HEK293 (cell line): ENCODE data around the gene NECTIN1.

Experiments used
- CTCF ChIA-PET: fragments of 350-600 bp; formaldehyde crosslinking; extraction: SDS; loops from one replicate; lab custom pipeline; 2021; ENCODE audit warnings: antibody characterized with exemption; lab: Yijun Ruan, JAX
- POLR2A ChIA-PET: fragments of 300-600 bp; formaldehyde crosslinking; extraction: SDS; loops from one replicate; lab custom pipeline; 2020; ENCODE audit warnings: antibody characterized with exemption, inconsistent platforms; lab: Yijun Ruan, JAX
- H3K27ac ChIP-seq: fragments of 200-500 bp; sonication (Bioruptor generic); 2 replicates; pipeline ENCODE4 v1.5.1; 2014; ENCODE audit warnings: low read depth, low read length, control low read depth, inconsistent platforms; ENCODE audit errors: extremely low read depth
- H3K36me3 ChIP-seq, 2 experiments: fragments of 200-500 bp in 1 of 2; sonication (Bioruptor generic) in 1 of 2; 1 replicate in 1 of 2; 2 replicates in 1 of 2; pipeline ENCODE4 v1.5.1; 2014 to 2017; ENCODE audit warnings: inconsistent platforms in 2 of 2, low read length in 2 of 2; ENCODE audit not compliant: control insufficient read depth in 2 of 2, insufficient read depth in 1 of 2
- H3K4me1 ChIP-seq: fragments of 200-500 bp; sonication (Bioruptor generic); 2 replicates; pipeline ENCODE4 v1.5.1; 2014; ENCODE audit warnings: mild to moderate bottlenecking, low read length, inconsistent platforms; ENCODE audit not compliant: control insufficient read depth, insufficient read depth
- H3K4me3 ChIP-seq: 2 replicates; pipeline ENCODE4 v1.5.1; 2011; ENCODE audit warnings: low read depth, mild to moderate bottlenecking, control low read depth, low read length, moderate library complexity
- H3K9me3 ChIP-seq: fragments of 200-500 bp; sonication (Bioruptor generic); 2 replicates; pipeline ENCODE4 v1.5.1; 2014; ENCODE audit warnings: low read depth, low read length, inconsistent platforms; ENCODE audit not compliant: control insufficient read depth, insufficient read depth
- HOXD13 ChIP-seq: sonication (generic); formaldehyde crosslinking; IDR thresholded peaks from 2 replicates; pipeline ENCODE4 v1.8.0; 2022; ENCODE audit warnings: missing genetic modification reagents, borderline replicate concordance
- KLF16 ChIP-seq: fragments of 450-650 bp; formaldehyde crosslinking; IDR thresholded peaks from 2 replicates; pipeline ENCODE4 v1.5.1; 2017; ENCODE audit warnings: missing biosample characterization, missing genetic modification characterization
- PATZ1 ChIP-seq: fragments of 450-650 bp; formaldehyde crosslinking; IDR thresholded peaks from 2 replicates; pipeline ENCODE4 v1.5.1; 2016; ENCODE audit warnings: missing biosample characterization, missing genetic modification characterization
- SETDB1 ChIP-seq: IDR thresholded peaks from one replicate; pipeline ENCODE4 v1.6.1; 2017; ENCODE audit warnings: mild to moderate bottlenecking, low read length, moderate library complexity, mixed read lengths; ENCODE audit not compliant: insufficient read length
- WT1 ChIP-seq: fragments of 450-650 bp; formaldehyde crosslinking; IDR thresholded peaks from 2 replicates; pipeline ENCODE4 v1.5.1; 2016; ENCODE audit warnings: missing biosample characterization, missing genetic modification characterization
- ZBTB17 ChIP-seq: fragments of 450-650 bp; formaldehyde crosslinking; IDR thresholded peaks from 2 replicates; pipeline ENCODE4 v1.5.1; 2016; ENCODE audit warnings: missing biosample characterization, missing genetic modification characterization
- ZNF10 ChIP-seq: fragments of 450-650 bp; formaldehyde crosslinking; IDR thresholded peaks from 2 replicates; pipeline ENCODE4 v1.5.1; 2017; ENCODE audit warnings: missing biosample characterization, missing genetic modification characterization
- ZNF157 ChIP-seq: fragments of 450-650 bp; formaldehyde crosslinking; IDR thresholded peaks from 2 replicates; pipeline ENCODE4 v1.5.1; 2016; ENCODE audit warnings: missing biosample characterization, missing genetic modification characterization
- ZNF311 ChIP-seq: fragments of 450-650 bp; formaldehyde crosslinking; IDR thresholded peaks from 2 replicates; pipeline ENCODE4 v1.5.1; 2017; ENCODE audit warnings: missing biosample characterization, missing genetic modification characterization, borderline replicate concordance
- ZNF391 ChIP-seq: fragments of 450-650 bp; formaldehyde crosslinking; IDR thresholded peaks from 2 replicates; pipeline ENCODE4 v1.5.1; 2016; ENCODE audit warnings: low read depth, missing biosample characterization, missing genetic modification characterization, borderline replicate concordance
- ZNF473 ChIP-seq: fragments of 450-650 bp; formaldehyde crosslinking; IDR thresholded peaks from 2 replicates; pipeline ENCODE4 v1.5.1; 2017; ENCODE audit warnings: missing biosample characterization, missing genetic modification characterization
- ZNF664 ChIP-seq: fragments of 450-650 bp; formaldehyde crosslinking; IDR thresholded peaks from 2 replicates; pipeline ENCODE4 v1.5.1; 2016; ENCODE audit warnings: missing biosample characterization, missing genetic modification characterization
- TF ChIP-seq, protein P1 (sequence below): fragments of 450-650 bp; formaldehyde crosslinking; IDR thresholded peaks from 2 replicates; pipeline ENCODE4 v1.5.1; 2017; ENCODE audit warnings: missing biosample characterization, missing genetic modification characterization
- TF ChIP-seq, protein P2 (sequence below): fragments of 450-650 bp; formaldehyde crosslinking; IDR thresholded peaks from 2 replicates; pipeline ENCODE4 v1.5.0; 2017; ENCODE audit warnings: missing biosample characterization, missing genetic modification characterization, borderline replicate concordance

Gene NECTIN1

GRCh38 chr11:119713359-119714040 lies 15.5 kb downstream of the NECTIN1 start (continued):
- TF ChIP-seq PATZ1 (tag by site-specific recombination) (no peak), ZNF311 (tag by site-specific recombination) (no peak)
- TF ChIP-seq, protein P1, sequence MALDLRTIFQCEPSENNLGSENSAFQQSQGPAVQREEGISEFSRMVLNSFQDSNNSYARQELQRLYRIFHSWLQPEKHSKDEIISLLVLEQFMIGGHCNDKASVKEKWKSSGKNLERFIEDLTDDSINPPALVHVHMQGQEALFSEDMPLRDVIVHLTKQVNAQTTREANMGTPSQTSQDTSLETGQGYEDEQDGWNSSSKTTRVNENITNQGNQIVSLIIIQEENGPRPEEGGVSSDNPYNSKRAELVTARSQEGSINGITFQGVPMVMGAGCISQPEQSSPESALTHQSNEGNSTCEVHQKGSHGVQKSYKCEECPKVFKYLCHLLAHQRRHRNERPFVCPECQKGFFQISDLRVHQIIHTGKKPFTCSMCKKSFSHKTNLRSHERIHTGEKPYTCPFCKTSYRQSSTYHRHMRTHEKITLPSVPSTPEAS (tag by site-specific recombination), result no peak

GRCh38 chr11:119712459-119713358 lies 16.3 kb downstream of the NECTIN1 start:
- Histone ChIP-seq H3K36me3 (no peaks in the 10 kb centered on the region), H3K9me3 (no peaks in the 10 kb centered on the region), H3K4me3 (no peak overlapping the region)
- TF ChIP-seq, protein P2, sequence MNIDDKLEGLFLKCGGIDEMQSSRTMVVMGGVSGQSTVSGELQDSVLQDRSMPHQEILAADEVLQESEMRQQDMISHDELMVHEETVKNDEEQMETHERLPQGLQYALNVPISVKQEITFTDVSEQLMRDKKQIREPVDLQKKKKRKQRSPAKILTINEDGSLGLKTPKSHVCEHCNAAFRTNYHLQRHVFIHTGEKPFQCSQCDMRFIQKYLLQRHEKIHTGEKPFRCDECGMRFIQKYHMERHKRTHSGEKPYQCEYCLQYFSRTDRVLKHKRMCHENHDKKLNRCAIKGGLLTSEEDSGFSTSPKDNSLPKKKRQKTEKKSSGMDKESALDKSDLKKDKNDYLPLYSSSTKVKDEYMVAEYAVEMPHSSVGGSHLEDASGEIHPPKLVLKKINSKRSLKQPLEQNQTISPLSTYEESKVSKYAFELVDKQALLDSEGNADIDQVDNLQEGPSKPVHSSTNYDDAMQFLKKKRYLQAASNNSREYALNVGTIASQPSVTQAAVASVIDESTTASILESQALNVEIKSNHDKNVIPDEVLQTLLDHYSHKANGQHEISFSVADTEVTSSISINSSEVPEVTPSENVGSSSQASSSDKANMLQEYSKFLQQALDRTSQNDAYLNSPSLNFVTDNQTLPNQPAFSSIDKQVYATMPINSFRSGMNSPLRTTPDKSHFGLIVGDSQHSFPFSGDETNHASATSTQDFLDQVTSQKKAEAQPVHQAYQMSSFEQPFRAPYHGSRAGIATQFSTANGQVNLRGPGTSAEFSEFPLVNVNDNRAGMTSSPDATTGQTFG, result no peak
- TF ChIP-seq ZNF664, result peak; percentile 35; the same call in 1 of the 2 replicates
- TF ChIP-seq, all 188 proteins: peak for 1
- CTCF ChIA-PET, result no interaction called here
- H3K4me1 ChIP-seq, result no peaks in the 10 kb centered on the region
- POLR2A ChIA-PET, result no interaction called here
- H3K27ac ChIP-seq, result no peak overlapping the region

GRCh38 chr11:119712006-119712405 lies 17.0 kb downstream of the NECTIN1 start:
- POLR2A ChIA-PET, result no interaction called here
- H3K4me3 ChIP-seq, result no peak overlapping the region
- no peak overlapping the region for H3K27ac ChIP-seq
- TF ChIP-seq WT1 (no peak), ZNF391 (tag by site-specific recombination) (no peak), HOXD13 (CRISPR knock-in tag) (no peak), SETDB1 (no peak), ZNF473 (no peak), ZNF10 (tag by site-specific recombination) (no peak), KLF16 (no peak), ZBTB17 (tag by site-specific recombination) (no peak), ZNF157 (tag by site-specific recombination) (no peak)
- no peaks in the 10 kb centered on the region for H3K4me1 ChIP-seq
- CTCF ChIA-PET, result no interaction called here
- H3K9me3 ChIP-seq, result no peaks in the 10 kb centered on the region
- H3K36me3 ChIP-seq, result no peaks in the 10 kb centered on the region
